B cell (primary cell): Measurements from ENCODE around the gene MFAP1.

ENCODE experiments used
- CTCF ChIP-seq: fragments of 200-600 bp; IDR thresholded peaks from one replicate; pipeline ENCODE4 v1.8.0; 2022; ENCODE audit warnings: antibody characterized with exemption, mild to moderate bottlenecking
- EZH2 ChIP-seq: IDR thresholded peaks from 2 replicates; pipeline ENCODE4 v1.6.1; 2012; ENCODE audit warnings: borderline replicate concordance, low read depth, mild to moderate bottlenecking, moderate library complexity, low read length; ENCODE audit not compliant: insufficient read depth, poor library complexity, severe bottlenecking

GRCh38 chr15:43775411-43775965 is 49.0 kb downstream of the MFAP1 start:
- TF ChIP-seq EZH2 (no peak), CTCF (no peak)
